GM18517 (cell line): ENCODE results near the gene LY6G6C.

Source experiments
- ATAC-seq: cut with Tn5 transposase; IDR thresholded peaks from one replicate; pipeline ENCODE4 v1.9.1; 2021; ENCODE audit warnings: mild to moderate bottlenecking, moderate library complexity; ENCODE audit not compliant: unreplicated experiment

Gene LY6G6C, protein sequence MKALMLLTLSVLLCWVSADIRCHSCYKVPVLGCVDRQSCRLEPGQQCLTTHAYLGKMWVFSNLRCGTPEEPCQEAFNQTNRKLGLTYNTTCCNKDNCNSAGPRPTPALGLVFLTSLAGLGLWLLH

GRCh38 chr6:31721351-31722020 is at the start of gene LY6G6C:
LY6G6C (minus strand) TSS chr6:31721746; CDS start chr6:31721679, 67 bp downstream.
- no peak for ATAC-seq

- no peak for ATAC-seq
These were observed 49.3 kb upstream of the LY6G6C start for GRCh38 chr6:31770860-31771259.

GRCh38 chr6:31769684-31770371 is 48.3 kb upstream of the LY6G6C start:
- ATAC-seq: no peak

DNA sequence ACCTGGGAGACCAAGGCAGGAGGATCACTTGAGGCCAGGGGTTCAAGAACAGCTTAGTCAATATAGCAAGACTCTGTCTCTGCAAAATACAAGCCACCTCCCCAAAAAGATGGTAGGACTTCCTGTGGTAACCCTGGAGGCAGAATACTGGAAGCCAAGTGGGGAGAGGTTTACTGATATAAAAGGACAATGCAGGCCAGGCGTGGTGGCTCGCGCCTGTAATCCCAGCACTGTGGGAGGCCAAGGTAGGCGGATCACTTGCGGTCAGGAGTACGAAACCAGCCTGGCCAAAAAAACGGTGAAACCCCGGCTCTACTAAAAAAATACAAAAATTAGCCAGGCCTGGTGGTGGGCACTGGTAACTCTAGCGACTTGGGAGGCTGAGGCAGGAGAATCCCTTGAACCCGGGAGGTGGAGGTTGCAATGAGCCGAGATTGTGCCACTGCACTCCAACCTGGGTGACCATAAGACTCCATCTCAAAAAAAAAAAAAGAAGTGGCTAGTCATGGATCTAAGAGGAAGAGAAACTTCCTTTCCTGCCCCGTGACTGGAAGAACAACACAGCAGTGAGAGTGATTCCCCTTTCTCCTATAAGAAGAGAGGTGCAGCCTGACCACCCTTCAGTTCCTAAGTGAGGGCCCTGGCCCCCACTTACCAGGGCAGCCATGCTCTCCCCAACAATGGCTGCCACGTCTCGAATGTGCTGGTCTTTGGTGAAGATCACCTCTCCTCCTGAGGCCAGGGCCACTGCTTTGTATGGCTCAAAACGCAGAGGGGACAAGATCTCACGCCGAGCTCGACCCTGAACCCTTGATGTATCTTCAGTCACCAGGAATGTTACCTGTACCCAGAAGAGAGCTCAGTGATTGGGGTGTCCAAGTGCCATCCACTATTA is 47.1 kb upstream of the LY6G6C start:
- ATAC-seq: no peak

- ATAC-seq: no peak
These were observed 45.6 kb upstream of the LY6G6C start for GRCh38 chr6:31767096-31767645.

DNA sequence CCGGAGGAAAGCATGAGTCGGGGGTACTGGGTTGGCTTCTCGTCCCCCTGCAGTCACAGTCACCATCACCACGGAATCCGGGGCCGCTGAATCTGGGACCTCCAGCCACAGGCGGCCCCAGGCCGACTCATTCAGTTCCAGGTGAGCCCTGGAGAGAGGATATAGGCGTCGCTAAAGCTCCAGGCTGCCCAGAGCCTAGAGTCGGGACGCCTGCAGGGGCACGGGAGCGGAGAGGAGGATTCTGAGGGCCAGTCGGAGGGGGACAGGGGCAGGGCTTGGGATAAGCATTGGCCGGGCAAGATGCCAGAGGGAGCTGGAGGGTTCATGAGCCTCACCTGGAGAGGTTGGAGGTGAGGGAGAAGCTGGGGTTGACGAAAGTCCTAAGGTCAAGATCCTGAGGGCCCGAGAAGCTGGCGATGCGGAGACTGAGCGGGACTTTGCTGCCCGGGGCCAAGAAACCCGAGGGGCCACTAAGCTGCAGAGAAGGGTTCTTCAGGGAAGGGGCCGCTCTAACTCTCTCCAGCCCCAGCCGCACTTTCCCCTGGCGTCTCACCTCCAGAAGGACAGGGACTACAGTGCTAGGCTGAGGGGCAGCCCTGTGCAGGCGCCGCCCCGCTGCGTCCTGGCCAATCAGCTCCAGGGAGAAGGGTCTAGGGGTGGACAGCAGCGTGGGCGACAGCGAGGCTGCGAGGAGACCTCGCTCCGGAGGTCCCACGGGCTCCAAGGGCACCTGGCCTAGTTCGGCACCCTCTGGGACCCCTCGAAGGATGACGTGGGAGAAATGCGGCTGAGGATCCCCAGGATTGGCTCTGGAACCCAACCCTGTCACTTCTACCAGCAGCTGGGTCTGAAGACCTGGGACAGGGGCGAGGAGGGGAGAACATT is 44.6 kb upstream of the LY6G6C start:
- no peak for ATAC-seq

GRCh38 chr6:31765559-31765909 is 44.0 kb upstream of the LY6G6C start:
- ATAC-seq: no peak

DNA sequence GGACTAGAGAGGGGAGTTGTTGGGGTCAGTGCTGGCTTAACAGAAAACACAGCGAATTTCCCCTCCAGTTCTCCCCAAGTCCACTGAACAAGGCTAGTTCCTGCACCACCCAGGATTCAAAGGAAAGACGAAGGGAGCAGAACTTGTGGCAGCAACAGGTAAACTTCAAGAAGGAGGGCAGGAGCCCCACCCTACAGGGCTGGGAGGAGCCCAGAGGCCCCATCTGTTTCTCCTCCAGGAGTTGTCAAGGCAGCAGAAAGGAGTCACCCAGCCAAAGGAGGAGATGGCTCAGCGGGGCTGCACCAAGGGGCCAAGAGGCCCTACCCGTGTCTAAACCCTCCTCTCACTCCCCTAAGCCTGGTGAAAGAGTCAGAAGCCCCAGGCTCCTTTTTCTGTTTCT is 42.7 kb upstream of the LY6G6C start:
- no peak for ATAC-seq

GRCh38 chr6:31763619-31763940 is 42.0 kb upstream of the LY6G6C start:
- no peak for ATAC-seq

DNA sequence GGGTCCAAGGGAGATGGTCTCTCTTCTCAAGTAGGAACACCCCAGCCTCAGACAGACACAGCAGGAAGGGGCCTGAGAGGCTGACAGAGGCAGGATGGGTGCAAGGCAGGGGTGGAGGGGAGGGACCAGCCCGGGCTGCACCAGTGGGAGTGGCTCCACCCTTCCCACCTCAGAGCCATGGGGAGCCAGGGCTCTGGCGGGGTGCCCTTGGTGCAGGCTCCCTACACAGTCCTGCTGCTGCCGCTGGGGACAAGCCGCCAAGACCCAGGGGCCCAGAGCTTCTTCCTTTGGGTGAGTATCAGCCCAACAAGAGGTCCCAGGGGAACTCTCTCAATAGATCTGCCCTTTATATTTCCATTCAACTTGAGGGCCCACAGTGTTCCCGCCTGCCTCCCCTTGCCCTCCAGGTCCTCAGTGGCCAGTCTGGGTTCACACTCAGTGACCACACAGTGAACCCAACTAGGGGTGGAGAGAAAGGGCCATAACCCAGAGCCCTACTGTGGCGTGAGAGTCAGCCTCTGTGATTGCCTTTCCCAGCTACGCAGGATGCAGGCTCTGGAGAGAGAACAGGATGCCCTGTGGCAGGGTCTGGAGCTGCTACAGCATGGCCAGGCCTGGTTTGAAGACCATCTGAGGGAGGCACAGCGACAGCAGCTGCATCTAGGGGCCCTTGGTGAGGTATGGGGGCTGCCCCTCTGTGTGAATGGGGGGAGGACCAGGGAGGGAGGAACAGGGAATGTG is 41.5 kb upstream of the LY6G6C start:
- no peak for ATAC-seq

- no peak for ATAC-seq
These were observed 40.8 kb upstream of the LY6G6C start, which contains the start of gene SAPCD1 for GRCh38 chr6:31762356-31762755. SAPCD1 (plus strand) TSS chr6:31762656; CDS start chr6:31763055, 399 bp downstream.

DNA sequence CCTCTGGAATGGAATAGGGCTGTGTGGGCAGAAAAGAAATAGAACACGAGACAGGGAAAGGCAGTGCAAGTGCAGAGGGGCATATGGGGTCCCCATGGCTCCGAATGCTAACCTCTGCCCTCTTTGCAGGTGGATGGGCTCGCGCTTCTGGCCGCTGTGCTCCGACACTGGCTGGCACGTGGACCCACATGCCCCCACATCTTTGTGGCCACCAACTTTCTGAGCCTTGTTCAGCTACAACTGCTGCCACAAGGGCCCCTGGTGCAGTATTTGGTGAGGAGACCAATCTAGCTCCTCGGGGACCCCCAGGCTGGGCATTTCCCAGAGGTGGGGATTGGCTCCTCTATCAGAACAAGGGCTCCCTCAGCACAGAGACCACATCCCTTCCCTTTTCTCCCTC is 39.8 kb upstream of the LY6G6C start:
- ATAC-seq: no peak

GRCh38 chr6:31760790-31761189 is 39.2 kb upstream of the LY6G6C start:
- no peak for ATAC-seq

DNA sequence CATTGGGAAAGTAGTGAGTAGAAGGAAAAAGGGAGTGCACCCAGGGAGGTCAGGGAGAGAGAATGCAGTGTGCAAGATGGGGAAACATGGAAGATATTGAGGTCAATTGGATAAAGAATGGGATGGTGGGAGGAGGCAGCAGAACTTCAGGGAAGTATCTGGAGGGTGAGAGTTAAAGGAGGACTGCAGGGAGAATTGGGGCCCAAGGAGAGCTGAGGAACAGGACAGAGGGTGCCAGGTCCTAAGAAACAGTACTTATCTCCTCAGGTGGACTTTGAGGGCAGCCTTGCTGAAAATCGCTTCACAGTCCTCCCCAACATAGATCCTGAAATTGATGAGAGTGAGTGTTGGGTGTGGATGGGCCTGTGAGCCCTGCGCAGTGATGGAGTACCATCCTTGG is 36.7 kb upstream of the LY6G6C start:
- ATAC-seq: no peak

- ATAC-seq: no peak
These were observed 31.3 kb upstream of the LY6G6C start for GRCh38 chr6:31752739-31753319.

DNA sequence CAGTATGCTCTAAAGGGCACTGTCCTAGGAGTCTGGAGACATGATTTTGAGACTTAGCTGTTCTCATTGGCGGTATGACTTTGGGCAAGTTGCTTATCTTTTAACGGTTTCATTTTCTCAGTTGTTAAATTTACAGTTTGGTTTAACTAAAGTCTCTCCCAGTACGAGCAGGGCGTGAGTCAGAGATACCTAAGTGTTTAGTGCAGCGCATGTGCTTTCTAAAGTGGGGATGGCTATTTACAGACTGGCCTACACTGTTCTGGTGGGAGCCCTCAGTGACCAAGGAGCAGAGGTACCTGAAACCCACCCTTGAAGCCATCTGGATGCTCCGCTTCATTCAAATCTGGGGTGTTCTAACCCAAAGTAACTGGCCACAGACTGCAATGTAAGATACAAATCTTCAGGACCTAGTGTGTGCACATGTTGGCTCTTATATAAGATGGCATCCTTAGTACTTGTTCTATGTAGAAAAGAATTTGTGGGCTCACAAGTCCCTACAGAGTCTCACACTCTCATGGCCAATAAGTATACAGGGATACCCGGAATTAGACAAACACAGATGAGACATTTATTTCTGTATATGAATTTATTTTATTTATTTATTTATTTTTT is 29.0 kb upstream of the LY6G6C start:
- no peak for ATAC-seq

DNA sequence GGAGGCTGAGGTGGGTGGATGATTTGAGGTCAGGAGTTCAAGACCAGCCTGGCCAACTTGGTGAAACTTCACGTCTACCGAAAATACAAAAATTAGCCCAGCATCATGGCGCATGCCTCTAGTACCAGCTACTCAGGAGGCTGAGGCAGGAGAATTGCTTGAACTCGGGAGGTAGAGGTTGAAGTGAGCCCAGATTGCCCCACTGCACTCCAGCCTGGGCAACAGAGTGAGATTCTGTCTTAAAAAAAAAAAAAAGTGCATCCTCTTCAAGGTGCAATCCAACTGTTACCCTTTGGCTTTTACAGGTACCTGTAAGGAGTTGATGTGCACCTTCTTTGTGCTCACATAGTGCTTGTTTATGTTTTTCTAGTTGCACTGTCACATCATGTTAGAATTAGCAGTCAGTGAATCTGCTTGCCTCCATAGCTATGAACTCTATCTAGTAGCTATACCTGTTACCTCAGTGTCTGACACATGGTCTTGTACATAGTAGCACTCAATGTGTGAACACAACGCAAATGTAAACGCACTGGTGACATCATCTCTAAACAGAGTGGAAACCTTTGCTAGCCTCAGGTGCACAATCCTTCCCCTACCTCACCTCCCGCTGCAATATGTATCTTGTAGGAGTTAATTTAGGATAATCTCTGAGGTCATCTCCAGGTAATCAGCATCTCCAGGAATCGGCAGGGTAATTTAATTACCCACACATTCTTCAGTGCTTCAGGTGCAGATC is 27.9 kb upstream of the LY6G6C start:
- no peak for ATAC-seq

- ATAC-seq: no peak
These were observed 22.9 kb upstream of the LY6G6C start for GRCh38 chr6:31744422-31744821.
